Upper lobe of left lung (tissue), 6 donors: ENCODE results near the gene PARD3B. TPM values are rescaled to one million over a fixed set of nuclear protein-coding genes. Genes with fewer than 3 reads are reported as not detected.

ENCODE experiments used
- ATAC-seq, 2 donors: fragments of 200-7000 bp; cut with Tn5 transposase; one replicate each; pipeline ENCODE4 v1.9.1; 2022; ENCODE audit warnings: mild to moderate bottlenecking in 2 of 2, moderate library complexity in 2 of 2; ENCODE audit not compliant: low FRiP score in 2 of 2
- DNase-seq, 2 donors: peaks; one replicate each; pipeline ENCODE4 v3.0.0-alpha.2; 2019 to 2020
- H3K27ac ChIP-seq, 4 donors: fragments of 200-600 bp; sonication (generic); one replicate each; pipeline ENCODE4 v1.5.1; 2016 to 2019
- H3K27me3 ChIP-seq, 4 donors: fragments of 200-600 bp; sonication (generic); one replicate each; pipeline ENCODE4 v1.5.1; 2017 to 2019
- H3K36me3 ChIP-seq, 4 donors: fragments of 200-600 bp; sonication (generic); one replicate each; pipeline ENCODE4 v1.5.1; 2016 to 2019
- H3K4me1 ChIP-seq, 4 donors: fragments of 200-600 bp; sonication (generic); one replicate each; pipeline ENCODE4 v1.5.1; 2018 to 2019
- H3K4me3 ChIP-seq, 4 donors: fragments of 200-600 bp; sonication (generic); one replicate each; pipeline ENCODE4 v1.5.1; 2017 to 2019; ENCODE audit warnings: mild to moderate bottlenecking in 2 of 4, moderate library complexity in 1 of 4
- H3K9me3 ChIP-seq, 4 donors: fragments of 200-600 bp; sonication (generic); one replicate each; pipeline ENCODE4 v1.5.1; 2018 to 2019
- CTCF ChIP-seq, 6 experiments: fragments of 450-650 bp in 4 of 6; fragments of 200-600 bp in 2 of 6; sonication (generic) in 2 of 6; IDR thresholded peaks; one replicate each; pipeline ENCODE4 v1.5.1; 2016 to 2019; ENCODE audit warnings: antibody characterized with exemption in 6 of 6
- EP300 ChIP-seq, 4 donors: sonication (generic); formaldehyde crosslinking; IDR thresholded peaks; one replicate each; pipeline ENCODE4 v1.5.1; 2017; ENCODE audit warnings: antibody characterized with exemption in 4 of 4, control low read depth in 2 of 4
- POLR2A ChIP-seq, 4 donors: fragments of 450-650 bp; IDR thresholded peaks; one replicate each; pipeline ENCODE4 v1.5.1; 2016 to 2017; ENCODE audit warnings: antibody characterized with exemption in 4 of 4, mild to moderate bottlenecking in 2 of 4
- POLR2AphosphoS5 ChIP-seq, 2 donors: sonication (generic); formaldehyde crosslinking; IDR thresholded peaks; one replicate each; pipeline ENCODE4 v1.5.1; 2017; ENCODE audit warnings: antibody characterized with exemption in 2 of 2
- WGBS, 2 donors: methylation state at CpG; one replicate each; pipeline ENCODE4 v1.1.5; 2017 to 2018; 5-methylcytosine and 5-hydroxymethylcytosine counted together
- total RNA-seq, 6 donors: library from RNA; depleted of rRNA in 4 of 6; stranded (reverse); fragments of >200 nt in 4 of 6; gene quantifications; one replicate each; pipeline versions ENCODE4 v1.1.0 to v1.2.1, GENCODE V29; 2016 to 2021
- donor health status: DM: no; HTN: no; CAD: no; lungs with moderate emphysema.
- donor health status: DM: no; HTN: yes; CAD: no; lungs with severe emphysema.

The PARD3B gene
- total RNA-seq, 6 donors from 2014 or later, result 17.8 to 44.9 (median 24.2) TPM

DNA sequence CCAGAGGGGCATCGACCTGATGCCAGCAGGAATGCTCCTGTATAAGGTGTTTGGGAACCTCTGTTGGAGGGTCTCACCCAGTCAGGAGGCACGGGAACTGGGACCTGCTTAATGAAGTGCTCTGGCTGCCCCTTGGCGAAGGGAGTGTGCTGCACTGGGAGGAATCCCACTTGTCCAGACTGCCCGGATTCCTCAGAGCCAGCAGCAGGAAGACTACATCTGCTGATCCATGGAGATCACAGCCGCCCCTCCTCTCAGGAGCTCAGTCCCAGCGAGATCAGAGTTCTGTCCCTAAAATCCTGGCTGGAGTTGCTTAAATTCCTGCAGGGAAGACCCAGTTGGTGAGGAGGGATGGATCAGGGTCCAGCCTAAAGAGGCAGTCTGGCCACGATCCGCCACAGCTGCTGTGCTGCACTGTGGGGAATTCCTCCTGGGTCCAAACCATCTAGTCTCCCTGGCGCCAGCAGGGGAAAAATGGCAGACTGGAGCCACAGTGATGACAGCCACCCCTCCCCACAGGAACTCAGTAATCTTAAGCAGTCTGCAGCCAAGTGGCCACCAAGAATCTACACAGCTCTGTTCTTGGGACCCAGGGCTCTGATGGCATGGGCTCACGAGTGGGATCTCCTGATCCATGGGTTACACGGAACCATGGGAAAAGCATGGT lies 1060.5 kb downstream of the PARD3B start:
- WGBS, 2 donors, result 77 to 87% methylated on average over 4 to 11 of the region's 11 CpGs
- no peak overlapping the region for H3K27ac ChIP-seq
- no peak overlapping the region for H3K4me3 ChIP-seq
- H3K36me3 ChIP-seq, result no peaks in the 10 kb centered on the region
- DNase-seq (no peak), ATAC-seq (no peak)
- no peaks in the 10 kb centered on the region for H3K4me1 ChIP-seq
- peaks cover 0 to 16% (median 8%) of the 10 kb centered on the region in 4 donors for H3K9me3 ChIP-seq
- H3K27me3 ChIP-seq, result no peaks in the 10 kb centered on the region
- no peak for TF ChIP-seq POLR2A (IDR thresholded peaks at IDR 0.05)
- TF ChIP-seq EP300 (IDR thresholded peaks at IDR 0.05), result no peak
- TF ChIP-seq CTCF (IDR thresholded peaks at IDR 0.05), result no peak
- TF ChIP-seq POLR2AphosphoS5 (IDR thresholded peaks at IDR 0.05), result no peak

DNA sequence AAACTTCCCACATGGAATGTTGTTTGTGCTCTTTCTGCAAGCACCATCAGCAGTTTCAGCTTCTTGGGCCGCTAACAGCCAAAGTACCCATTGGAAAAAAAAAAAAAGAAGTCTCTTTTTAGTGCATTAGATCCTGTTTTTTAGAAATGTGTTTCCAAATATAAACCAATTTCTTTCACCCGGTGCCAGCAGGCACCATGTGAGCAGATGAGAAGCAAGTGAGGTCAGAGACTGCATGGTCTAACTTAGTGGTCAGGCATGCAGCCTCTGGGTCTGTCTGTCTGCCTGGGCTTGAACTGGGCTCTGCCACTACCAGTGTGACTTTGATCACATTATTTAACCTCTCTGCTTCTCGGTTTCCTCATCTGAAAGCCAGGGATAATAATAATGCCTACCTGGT lies 1061.9 kb downstream of the PARD3B start:
- ATAC-seq, result no peak
- 76 to 93% methylated on average over 3 of the region's 3 CpGs for WGBS, 2 donors
- H3K4me1 ChIP-seq, result no peaks in the 10 kb centered on the region

GRCh38 chr2:205609113-205609512 lies 1063.8 kb downstream of the PARD3B start:
- Histone ChIP-seq H3K27me3 (no peaks in the 10 kb centered on the region), H3K4me1 (no peaks in the 10 kb centered on the region), H3K36me3 (no peaks in the 10 kb centered on the region), H3K27ac (no peak overlapping the region), H3K9me3 (peaks cover 0 to 3% (median under 1%) of the 10 kb centered on the region in 4 donors), H3K4me3 (no peak overlapping the region)
- 45 to 51% methylated on average over 8 of the region's 8 CpGs for WGBS, 2 donors
- TF ChIP-seq CTCF (IDR thresholded peaks at IDR 0.05) (no peak), POLR2AphosphoS5 (IDR thresholded peaks at IDR 0.05) (no peak), EP300 (IDR thresholded peaks at IDR 0.05) (no peak), POLR2A (IDR thresholded peaks at IDR 0.05) (no peak)
- DNase-seq, result no peak
- ATAC-seq, result no peak

More for the DNA sequence above, 1061.9 kb downstream of the PARD3B start:
- H3K4me3 ChIP-seq, result no peak overlapping the region
- no peaks in the 10 kb centered on the region for H3K36me3 ChIP-seq
- TF ChIP-seq EP300 (IDR thresholded peaks at IDR 0.05) (no peak), CTCF (IDR thresholded peaks at IDR 0.05) (no peak), POLR2A (IDR thresholded peaks at IDR 0.05) (no peak), POLR2AphosphoS5 (IDR thresholded peaks at IDR 0.05) (no peak)
- H3K27me3 ChIP-seq, result no peaks in the 10 kb centered on the region
- no peak for DNase-seq
- peaks cover 0 to 16% (median 8%) of the 10 kb centered on the region in 4 donors for H3K9me3 ChIP-seq
- H3K27ac ChIP-seq, result no peak overlapping the region

DNA sequence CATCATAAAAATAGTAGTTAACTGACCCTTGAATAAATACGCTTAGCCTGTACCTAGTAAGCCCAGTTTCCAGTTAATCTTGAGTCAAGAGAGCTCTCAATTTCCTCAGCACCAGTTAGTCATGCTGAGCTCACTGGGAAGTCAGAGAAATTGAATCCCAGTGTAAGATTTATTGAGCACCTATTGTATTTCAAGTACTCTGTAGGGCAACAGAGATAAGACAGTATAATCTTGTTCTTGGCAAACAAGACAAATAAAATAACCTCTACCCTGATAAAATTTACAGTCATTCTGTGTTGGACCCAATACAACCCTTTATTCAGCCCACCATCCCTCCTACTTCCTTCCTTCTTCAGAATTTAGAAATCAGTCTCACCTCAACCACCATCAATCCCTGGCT lies 1065.2 kb downstream of the PARD3B start:
- no peaks in the 10 kb centered on the region for H3K9me3 ChIP-seq
- no peaks in the 10 kb centered on the region for H3K4me1 ChIP-seq
- no peaks in the 10 kb centered on the region for H3K36me3 ChIP-seq
- DNase-seq (no peak), ATAC-seq (no peak)
- TF ChIP-seq POLR2AphosphoS5 (IDR thresholded peaks at IDR 0.05), result no peak
- no peak for TF ChIP-seq EP300 (IDR thresholded peaks at IDR 0.05)
- TF ChIP-seq CTCF (IDR thresholded peaks at IDR 0.05), result no peak
- no peak for TF ChIP-seq POLR2A (IDR thresholded peaks at IDR 0.05)
- no peaks in the 10 kb centered on the region for H3K27me3 ChIP-seq
- no peak overlapping the region for H3K4me3 ChIP-seq
- H3K27ac ChIP-seq, result no peak overlapping the region
- WGBS, 2 donors, result 93 to 94% methylated on average over 1 of the region's 1 CpG

GRCh38 chr2:205612636-205613035 lies 1067.4 kb downstream of the PARD3B start:
- 59 to 68% methylated on average over 4 of the region's 4 CpGs for WGBS, 2 donors
- H3K9me3 ChIP-seq, result no peaks in the 10 kb centered on the region
- no peaks in the 10 kb centered on the region for H3K27me3 ChIP-seq
- ATAC-seq, result no peak
- H3K27ac ChIP-seq, result no peak overlapping the region
- no peaks in the 10 kb centered on the region for H3K4me1 ChIP-seq
- no peak for TF ChIP-seq CTCF (IDR thresholded peaks at IDR 0.05)
- TF ChIP-seq EP300 (IDR thresholded peaks at IDR 0.05), result no peak
- no peak for TF ChIP-seq POLR2A (IDR thresholded peaks at IDR 0.05)
- TF ChIP-seq POLR2AphosphoS5 (IDR thresholded peaks at IDR 0.05), result no peak
- DNase-seq, result no peak
- no peaks in the 10 kb centered on the region for H3K36me3 ChIP-seq
- H3K4me3 ChIP-seq, result no peak overlapping the region
